ENCODE measurements around the gene SBF1. TPM values are rescaled to one million over a fixed set of nuclear protein-coding genes. Genes with fewer than 3 reads are reported as not detected.
"Not testable (repeated sequence)": the region's sequence is repeated elsewhere in the genome, so short reads cannot be mapped to it uniquely, and the experiment has no call there.

SBF1 gene
- total RNA-seq, 2 donors from 2014 or later, result 99.3 to 99.8 TPM

- peak overlapping the region; percentile 40 to 56 for H3K27ac Mint-ChIP-seq
- no peaks in the 10 kb centered on the region for H3K36me3 Mint-ChIP-seq
- H3K9me3 Mint-ChIP-seq, result no peaks in the 10 kb centered on the region
- no peak for DNase-seq (ENCODE audit: low spot score in 2 of 2)
- no peak for ATAC-seq
These were observed 40.0 kb downstream of the SBF1 start for GRCh38 chr22:50434849-50435248.

GRCh38 chr22:50432877-50433510, 41.8 kb downstream of the SBF1 start:
- H3K27ac Mint-ChIP-seq; H3K9me3 Mint-ChIP-seq; DNase-seq (ENCODE audit: low spot score in 2 of 2); ATAC-seq; H3K36me3 Mint-ChIP-seq: not testable (repeated sequence)

DNA sequence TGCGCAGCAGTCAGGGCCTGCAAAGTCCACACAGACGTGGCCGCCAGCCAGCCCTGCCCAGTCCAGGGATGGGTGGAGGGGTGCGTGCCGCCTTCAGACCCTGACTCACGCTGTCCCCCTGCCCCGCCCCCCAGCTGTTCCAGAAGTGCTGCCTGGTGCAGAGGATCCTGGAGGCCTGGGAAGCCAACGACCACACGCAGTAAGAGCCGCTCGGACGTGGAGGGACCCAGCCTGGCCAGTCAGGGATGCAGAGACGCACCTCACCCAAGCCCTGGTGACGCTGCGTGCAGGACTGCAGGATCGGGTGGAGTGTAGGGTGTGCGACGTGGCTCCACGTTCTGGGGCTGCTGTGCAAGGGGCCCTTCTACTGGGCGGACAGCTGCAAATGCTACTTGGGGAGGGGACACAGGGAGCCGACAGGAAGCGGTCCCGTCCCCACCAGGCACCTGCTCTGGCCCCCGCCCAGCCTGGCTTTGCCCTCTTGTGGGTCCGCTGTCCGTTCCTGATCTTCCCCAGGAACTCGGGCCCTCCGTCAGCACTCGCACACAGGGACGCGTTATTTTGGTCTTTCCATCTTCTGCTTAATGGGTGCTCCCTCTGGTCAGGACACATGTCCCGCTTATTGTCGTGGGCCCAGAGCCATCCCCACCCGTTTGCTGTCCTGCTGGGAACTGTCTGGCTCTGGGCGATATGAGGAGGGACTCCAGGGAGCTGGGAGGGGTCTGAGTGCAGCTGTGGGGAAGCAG, 42.5 kb downstream of the SBF1 start:
- Mint-ChIP-seq H3K36me3 (peaks cover 0 to 4% of the 10 kb centered on the region in 2 donors), H3K27ac (no peak overlapping the region), H3K9me3 (no peaks in the 10 kb centered on the region)
- no peak for DNase-seq (ENCODE audit: low spot score in 2 of 2)
- ATAC-seq, result peak in 1 of 2 donors; percentile 7

GRCh38 chr22:50425179-50425916, 49.5 kb downstream of the SBF1 start:
- no peaks in the 10 kb centered on the region for H3K9me3 Mint-ChIP-seq
- H3K27ac Mint-ChIP-seq, result peak overlapping the region in 1 of 2 donors; percentile 82
- ATAC-seq (no peak), DNase-seq (ENCODE audit: low spot score in 2 of 2) (no peak)
- H3K36me3 Mint-ChIP-seq, result peaks cover 4 to 6% of the 10 kb centered on the region in 2 donors

DNA sequence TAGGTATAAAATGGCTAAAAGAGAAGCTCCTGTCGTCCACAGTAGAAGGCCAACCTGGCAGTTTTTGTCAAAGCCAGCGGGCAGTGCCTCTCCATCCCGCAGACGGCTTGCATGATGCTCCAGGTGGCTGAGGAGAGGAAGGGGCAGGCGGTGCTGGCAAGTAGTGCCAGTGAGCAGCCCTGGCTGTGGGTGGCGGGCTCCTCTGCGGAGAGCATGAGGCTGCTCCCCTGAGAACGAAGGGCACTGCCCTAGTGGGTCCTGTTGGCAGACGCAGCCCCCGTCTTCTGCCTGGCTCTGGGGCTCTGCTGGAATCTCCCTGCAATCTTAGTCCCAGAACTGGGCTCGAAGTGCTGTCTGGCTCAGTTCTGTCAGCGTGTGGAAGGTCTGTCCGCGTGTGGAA, 50.9 kb downstream of the SBF1 start:
- DNase-seq (ENCODE audit: low spot score in 2 of 2) (no peak), ATAC-seq (no peak)
- H3K9me3 Mint-ChIP-seq, result no peaks in the 10 kb centered on the region
- H3K27ac Mint-ChIP-seq, result peak overlapping the region in 1 of 2 donors; percentile 29
- peaks cover 0 to 6% of the 10 kb centered on the region in 2 donors for H3K36me3 Mint-ChIP-seq

- peaks cover 0 to 6% of the 10 kb centered on the region in 2 donors for H3K36me3 Mint-ChIP-seq
- DNase-seq (ENCODE audit: low spot score in 2 of 2) (no peak), ATAC-seq (no peak)
- peak overlapping the region in 1 of 2 donors; percentile 29 for H3K27ac Mint-ChIP-seq
- H3K9me3 Mint-ChIP-seq, result no peaks in the 10 kb centered on the region
These were observed 51.6 kb downstream of the SBF1 start for GRCh38 chr22:50422961-50423815.

GRCh38 chr22:50422046-50422445, 52.8 kb downstream of the SBF1 start:
- no peak for DNase-seq (ENCODE audit: low spot score in 2 of 2)
- ATAC-seq, result no peak
- H3K36me3 Mint-ChIP-seq, result peaks cover 0 to 6% of the 10 kb centered on the region in 2 donors
- H3K27ac Mint-ChIP-seq, result no peak overlapping the region
- H3K9me3 Mint-ChIP-seq, result no peaks in the 10 kb centered on the region

- Mint-ChIP-seq H3K27ac (peak overlapping the region in 1 of 2 donors; percentile 85), H3K36me3 (peaks cover 0 to 6% of the 10 kb centered on the region in 2 donors), H3K9me3 (no peaks in the 10 kb centered on the region)
- no peak for DNase-seq (ENCODE audit: low spot score in 2 of 2)
- no peak for ATAC-seq
These were observed 54.3 kb downstream of the SBF1 start for GRCh38 chr22:50420581-50420980.

- peaks cover 0 to 4% of the 10 kb centered on the region in 2 donors for H3K36me3 Mint-ChIP-seq
- DNase-seq (ENCODE audit: low spot score in 2 of 2) (no peak), ATAC-seq (no peak)
- H3K9me3 Mint-ChIP-seq, result no peaks in the 10 kb centered on the region
- peak overlapping the region in 1 of 2 donors; percentile 85 for H3K27ac Mint-ChIP-seq
These were observed 54.8 kb downstream of the SBF1 start for GRCh38 chr22:50420015-50420414.

- Mint-ChIP-seq H3K36me3 (no peaks in the 10 kb centered on the region), H3K9me3 (no peaks in the 10 kb centered on the region)
- no peak for ATAC-seq
These were observed 55.7 kb downstream of the SBF1 start for GRCh38 chr22:50419116-50419515.

DNA sequence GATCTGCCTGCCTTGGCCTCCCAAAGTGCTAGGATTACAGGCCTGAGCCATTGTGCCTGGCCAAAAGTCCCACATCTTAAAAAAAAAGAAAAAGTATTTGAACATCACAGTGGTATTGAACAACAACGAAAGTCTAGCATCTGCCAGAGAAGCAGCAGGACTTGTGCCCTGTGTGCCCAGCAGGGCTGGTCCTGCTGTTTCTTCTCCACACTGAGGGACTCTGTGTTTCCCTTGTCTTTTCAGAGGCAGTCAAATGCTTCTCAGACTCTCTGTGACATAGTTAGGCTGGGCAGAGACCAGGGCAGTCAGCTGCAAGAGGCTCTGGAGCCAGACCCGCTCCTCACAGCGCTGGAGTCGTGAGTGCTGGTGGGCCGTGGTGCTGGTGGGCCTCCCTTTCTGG, 56.2 kb downstream of the SBF1 start:
- Mint-ChIP-seq H3K27ac (no peak overlapping the region), H3K9me3 (no peaks in the 10 kb centered on the region), H3K36me3 (no peaks in the 10 kb centered on the region)
- DNase-seq (ENCODE audit: low spot score in 2 of 2), result no peak
- no peak for ATAC-seq

More at GRCh38 chr22:50419116-50419515, 55.7 kb downstream of the SBF1 start:
- no peak for DNase-seq (ENCODE audit: low spot score in 2 of 2)
- peak overlapping the region in 1 of 2 donors; percentile 66 for H3K27ac Mint-ChIP-seq

- H3K36me3 Mint-ChIP-seq, result no peaks in the 10 kb centered on the region
- peak overlapping the region in 1 of 2 donors; percentile 30 for H3K27ac Mint-ChIP-seq
- DNase-seq (ENCODE audit: low spot score in 2 of 2) (no peak), ATAC-seq (no peak)
- H3K9me3 Mint-ChIP-seq, result no peaks in the 10 kb centered on the region
These were observed 57.2 kb downstream of the SBF1 start for GRCh38 chr22:50417411-50418210.

DNA sequence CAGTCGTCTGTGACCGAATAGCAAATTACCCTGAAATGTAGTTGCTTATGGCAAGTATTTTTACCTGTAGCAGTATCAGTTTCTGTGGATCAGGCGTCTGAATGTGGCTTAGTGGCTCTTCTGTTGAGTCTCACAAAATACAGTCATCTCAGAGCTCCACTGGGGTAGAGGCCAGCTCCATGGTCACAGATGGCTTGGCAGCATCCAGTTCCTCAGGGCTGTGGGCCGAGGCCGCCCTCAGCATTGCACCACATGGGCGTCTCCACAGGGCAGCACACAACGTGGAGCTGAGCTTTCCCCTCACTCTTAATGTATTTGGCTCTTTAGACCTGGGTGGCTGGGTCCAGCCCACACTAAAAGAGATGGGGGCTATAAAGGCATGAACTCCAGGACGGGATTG, 57.8 kb downstream of the SBF1 start:
- no peak for DNase-seq (ENCODE audit: low spot score in 2 of 2)
- Mint-ChIP-seq H3K9me3 (no peaks in the 10 kb centered on the region), H3K27ac (no peak overlapping the region), H3K36me3 (no peaks in the 10 kb centered on the region)
- ATAC-seq, result no peak

DNA sequence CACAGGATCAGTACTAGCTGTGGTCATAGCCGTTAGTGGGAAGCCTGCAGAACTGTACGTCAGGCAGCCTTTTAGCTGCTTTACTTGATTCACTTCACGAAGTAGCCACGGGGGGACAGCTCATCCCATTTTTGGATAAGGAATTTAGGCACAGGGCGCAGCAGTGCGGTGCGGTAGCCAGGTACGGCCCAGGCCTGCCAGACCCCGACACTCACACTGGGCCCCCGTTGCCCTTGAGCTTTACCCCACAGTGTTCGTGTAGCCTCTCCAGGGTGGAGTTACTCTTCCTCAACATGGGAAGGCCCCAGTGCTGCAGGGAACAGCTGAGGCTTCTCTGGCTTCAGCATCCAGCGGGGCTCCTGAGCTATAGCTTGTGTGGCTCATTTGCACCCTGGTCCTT, 59.4 kb downstream of the SBF1 start:
- Mint-ChIP-seq H3K9me3 (no peaks in the 10 kb centered on the region), H3K36me3 (no peaks in the 10 kb centered on the region), H3K27ac (no peak overlapping the region)
- ATAC-seq (no peak), DNase-seq (ENCODE audit: low spot score in 2 of 2) (no peak)

- Mint-ChIP-seq H3K27ac (peak overlapping the region in 1 of 2 donors; percentile 79), H3K36me3 (no peaks in the 10 kb centered on the region), H3K9me3 (no peaks in the 10 kb centered on the region)
- DNase-seq (ENCODE audit: low spot score in 2 of 2) (no peak), ATAC-seq (no peak)
These were observed 60.2 kb downstream of the SBF1 start for GRCh38 chr22:50414476-50415248.
